Measurements from ENCODE around the gene TMC5. TPM values are rescaled to one million over a fixed set of nuclear protein-coding genes. Genes with fewer than 3 reads are reported as not detected.

Gene TMC5
- total and polyA plus RNA-seq, 2 of the 4 experiments (the other 2 are of a cell fraction) = not detected

- Histone ChIP-seq H4K20me1 (ENCODE audit: insufficient read depth, low read length) (no peaks in the 10 kb centered on the region), H3K79me1 (ENCODE audit: low read depth in 1 of 2, low read length in 2 of 2) (no peaks in the 10 kb centered on the region), H3K9ac (ENCODE audit: low read depth, low read length) (no peak overlapping the region), H3K27ac (ENCODE audit: insufficient read depth, low read length) (no peak overlapping the region), H2BK20ac (ENCODE audit: low read depth, low read length) (no peak overlapping the region), H3K36me3 (ENCODE audit: control insufficient read depth, insufficient read depth, low read length) (no peaks in the 10 kb centered on the region), H3K9me3 (ENCODE audit: control insufficient read depth, insufficient read depth, low read length) (no peaks in the 10 kb centered on the region), H3K23ac (ENCODE audit: low read depth, low read length) (no peak overlapping the region), H3K4me2 (ENCODE audit: low read depth, low read length) (no peak overlapping the region), H4K5ac (ENCODE audit: low read depth, low read length) (no peak overlapping the region), H2BK5ac (ENCODE audit: low read depth, low read length, poor library complexity, severe bottlenecking) (no peak overlapping the region), H2AK9ac (replicated peaks; ENCODE audit: low read depth, low read length, poor library complexity) (no peak overlapping the region), H3K18ac (ENCODE audit: low read depth, low read length) (no peak overlapping the region), H3K4me3 (ENCODE audit: insufficient read depth, low read depth, low read length) (no peak overlapping the region), H3K4me1 (ENCODE audit: control insufficient read depth, insufficient read depth, low read length) (no peaks in the 10 kb centered on the region), H2AFZ (replicated peaks; ENCODE audit: low read length, poor library complexity) (no peak overlapping the region), H2BK120ac (ENCODE audit: low read depth, low read length) (no peak overlapping the region), H4K91ac (ENCODE audit: insufficient read depth, low read depth, low read length) (no peak overlapping the region), H3K4ac (ENCODE audit: low read depth, low read length) (no peak overlapping the region), H3K9me1 (ENCODE audit: insufficient read depth, low read length) (no peaks in the 10 kb centered on the region), H2AK5ac (ENCODE audit: low read depth, low read length) (no peak overlapping the region), H4K8ac (ENCODE audit: low read depth in 2 of 2, low read length in 2 of 2) (no peak overlapping the region), H2BK15ac (ENCODE audit: low read depth, low read length) (no peak overlapping the region), H3K14ac (replicated peaks; ENCODE audit: low read depth, low read length) (no peak overlapping the region), H3K27me3 (ENCODE audit: control insufficient read depth, insufficient read depth, low read length) (no peaks in the 10 kb centered on the region), H3K56ac (ENCODE audit: extremely low read depth, insufficient read depth, low read length) (no peak overlapping the region)
- WGBS, 2 experiments (ENCODE audit: extremely low coverage in 2 of 2, insufficient read length in 1 of 2) = no CpG with 5 or more reads among the region's 9 CpGs
- in situ Hi-C loops (cut with MboI; ENCODE audit: low sequenced_read_pairs) (no loop called here), intact Hi-C loops (cut with micrococcal nuclease) (no loop called here), dilution Hi-C loops (cut with HindIII; ENCODE audit: low sequenced_read_pairs, unreplicated experiment) (no loop called here)
- BruUV-seq (replicated peaks) = no TSS peak
- CTCF ChIA-PET = no interaction called here
- POLR2A ChIA-PET (ENCODE audit: unreplicated experiment) = no interaction called here
- ATAC-seq (ENCODE audit: low read depth) (no peak), DNase-seq (peak; percentile 4)
- TF ChIP-seq CHD1 (IDR thresholded peaks at IDR 0.05; ENCODE audit: low read depth, low read length) (no peak), BHLHE40 (IDR thresholded peaks at IDR 0.05; ENCODE audit: low read depth, low read length) (no peak), USF2 (IDR thresholded peaks at IDR 0.05; ENCODE audit: low read depth, low read length) (no peak), SMC3 (IDR thresholded peaks at IDR 0.05; ENCODE audit: low read depth, low read length) (no peak), CEBPB (IDR thresholded peaks at IDR 0.05; ENCODE audit: low read depth, low read length) (no peak), POLR2A (IDR thresholded peaks at IDR 0.05; ENCODE audit: low read depth, low read length) (no peak), RFX5 (IDR thresholded peaks at IDR 0.05; ENCODE audit: low read depth, low read length) (no peak), FOS (IDR thresholded peaks at IDR 0.05; ENCODE audit: low read depth, low read length) (no peak), CTCF (conservative IDR thresholded peaks at IDR 0.05; ENCODE audit: low read depth, low read length) (no peak), MXI1 (IDR thresholded peaks at IDR 0.05; ENCODE audit: borderline replicate concordance, low read depth, low read length) (no peak), RCOR1 (IDR thresholded peaks at IDR 0.05; ENCODE audit: insufficient replicate concordance, low read length) (no peak), NFE2L2 (IDR thresholded peaks at IDR 0.05; ENCODE audit: low read depth, low read length) (no peak), RAD21 (IDR thresholded peaks at IDR 0.05; ENCODE audit: low read length) (no peak), ELK1 (IDR thresholded peaks at IDR 0.05; ENCODE audit: borderline replicate concordance, low read depth, low read length) (no peak), MAFK (IDR thresholded peaks at IDR 0.05; ENCODE audit: low read depth, low read length) (no peak), MAZ (IDR thresholded peaks at IDR 0.05; ENCODE audit: borderline replicate concordance, low read depth, low read length) (no peak)
These were observed 2.0 kb downstream of the TMC5 start for GRCh38 chr16:19419698-19420075.

Data from IMR-90 (cell line).